GM13977 (cell line): ENCODE results near the gene SHISA5.

ENCODE experiments used
- DNase-seq: peaks from one replicate; pipeline ENCODE4 v3.0.0; 2012; ENCODE audit warnings: low spot score
- CTCF ChIP-seq: IDR thresholded peaks from 2 replicates; pipeline ENCODE4 v1.5.1; 2012; ENCODE audit warnings: mild to moderate bottlenecking, control low read depth; ENCODE audit not compliant: insufficient read depth; ENCODE audit errors: extremely low read depth, missing control alignments
- in situ Hi-C: fragments of 300-500 bp; cut with MboI; formaldehyde crosslinking; loops from one replicate; pipeline ENCODE4 v1.12.0; 2022; ENCODE audit warnings: low sequenced_read_pairs, low pct_unique_long_range_greater_than_20kb, mixed read lengths, inconsistent platforms; ENCODE audit not compliant: unreplicated experiment

Gene SHISA5

GRCh38 chr3:48507256-48508061 is 3.5 kb upstream of the SHISA5 start:
- in situ Hi-C loops: no loop called here
- DNase-seq: peak; percentile 81
- TF ChIP-seq CTCF: peak; percentile 74

- in situ Hi-C loops: no loop called here
- peak; percentile 3 for DNase-seq
- no peak for TF ChIP-seq CTCF
Measured at GRCh38 chr3:48505968-48506504, 2.1 kb upstream of the SHISA5 start.

- no peak for TF ChIP-seq CTCF
- in situ Hi-C loops: no loop called here
- DNase-seq: peak; percentile 12
Measured at GRCh38 chr3:48505146-48505545, 1.2 kb upstream of the SHISA5 start.

- in situ Hi-C loops: no loop called here
- no peak for DNase-seq
- TF ChIP-seq CTCF: no peak
Measured at GRCh38 chr3:48503401-48504050, 448 bp downstream of the SHISA5 start.

- TF ChIP-seq CTCF: no peak
- in situ Hi-C loops: no loop called here
- DNase-seq: no peak
Measured at GRCh38 chr3:48502728-48503168, 1.2 kb downstream of the SHISA5 start.

GRCh38 chr3:48502121-48502520 is 1.9 kb downstream of the SHISA5 start:
- no peak for TF ChIP-seq CTCF
- in situ Hi-C loops: no loop called here

More at GRCh38 chr3:48502121-48502520, 1.9 kb downstream of the SHISA5 start:
- DNase-seq: no peak
